Measurements from ENCODE around the gene PDHA1. TPM values are rescaled to one million over a fixed set of nuclear protein-coding genes. Genes with fewer than 3 reads are reported as not detected.
A peak's percentile ranks its signal among the peaks of the same experiment; 100 is the strongest.

The PDHA1 gene
- 121 and 128 TPM in 2 replicates for polyA plus RNA-seq (2012; rRNA removed)
- polyA plus RNA-seq (2012; cell fraction: cytosol; rRNA removed), result 135 and 192 TPM in 2 replicates
- polyA plus RNA-seq (2012; cell fraction: nucleus; rRNA removed), result 121 and 153 TPM in 2 replicates

- Histone ChIP-seq H2AFZ (ENCODE audit: low read depth) (peak within 1 kb of the TSS; percentile 86), H3K9me3 (no peaks in the 10 kb centered on the region), H3K9ac (peak within 1 kb of the TSS; percentile 65), H3K9me2 (no peaks in the 10 kb centered on the region), H3K36me3 (replicated peaks in 1 of 2; ENCODE audit: control insufficient read depth in 1 of 2, insufficient read depth in 2 of 2, low read length in 1 of 2) (peaks cover 0 to 2% of the 10 kb centered on the region in 2 experiments), H3K27me3 (ENCODE audit: insufficient read depth) (no peaks in the 10 kb centered on the region; the same call in 1 of the 2 replicates), H3K79me2 (ENCODE audit: insufficient read depth) (peaks cover 43% of the 10 kb centered on the region), H4K20me1 (ENCODE audit: insufficient read depth) (0 out of 2 replicates have a peak, but pooled peaks cover 9% of the 10 kb centered on the region), H3K4me3 (ENCODE audit: low read depth in 2 of 2, low read length in 1 of 2) (peak within 1 kb of the TSS; percentile 65 to 79), H3K27ac (ENCODE audit: low read depth in 2 of 2, low read length in 1 of 2) (peak within 1 kb of the TSS; percentile 41 to 71; a peak in 3 of 4 replicates), H3K4me1 (ENCODE audit: control insufficient read depth in 1 of 2, insufficient read depth in 2 of 2, low read depth in 1 of 2, low read length in 1 of 2) (peaks cover 0 to 10% of the 10 kb centered on the region in 2 experiments; a peak in 1 of 4 replicates), H3K4me2 (peak within 1 kb of the TSS; percentile 69), H3F3A (replicated peaks; ENCODE audit: insufficient read depth) (no peaks in the 10 kb centered on the region)
- CTCF ChIA-PET, result interaction anchor here (0.9 kb wide), 1 partner anchor 42 kb away, joined by 3 read pairs; no protein-coding TSS in a partner anchor
- POLR2A ChIA-PET, result no interaction called here
- DNase-seq, result peak; percentile 92
- WGBS (ENCODE audit: low lambda C conversion rate), result 5% methylated on average over 16 of the region's 81 CpGs
- TF ChIP-seq MEF2A (IDR thresholded peaks at IDR 0.05; ENCODE audit: borderline replicate concordance, low read depth), result no peak
- TF ChIP-seq POLR2AphosphoS5 (IDR thresholded peaks at IDR 0.05; ENCODE audit: low read depth, low read length), result peak; percentile 71
- TF ChIP-seq SIN3A (IDR thresholded peaks at IDR 0.05; ENCODE audit: borderline replicate concordance, low read depth, low read length), result no peak
- TF ChIP-seq USF2 (IDR thresholded peaks at IDR 0.05; ENCODE audit: borderline replicate concordance, low read depth, low read length), result no peak
- no peak for TF ChIP-seq CHD2 (IDR thresholded peaks at IDR 0.05; ENCODE audit: low read length, partially characterized antibody)
- TF ChIP-seq CTCF (IDR thresholded peaks at IDR 0.05), result no peak
- peak; percentile 83; the same call in 1 of the 2 replicates for TF ChIP-seq MXI1 (IDR thresholded peaks at IDR 0.05; ENCODE audit: low read depth, low read length)
- TF ChIP-seq GABPA (IDR thresholded peaks at IDR 0.05; ENCODE audit: low read depth), result no peak
- no peak for TF ChIP-seq RCOR1 (IDR thresholded peaks at IDR 0.05; ENCODE audit: low read length)
- TF ChIP-seq FOXJ3 (CRISPR knock-in tag; IDR thresholded peaks at IDR 0.05), result no peak
- TF ChIP-seq IRF3 (IDR thresholded peaks at IDR 0.05; ENCODE audit: low read depth, low read length), result no peak
- no peak for TF ChIP-seq TEAD4 (IDR thresholded peaks at IDR 0.05; ENCODE audit: borderline replicate concordance, insufficient read depth)
- TF ChIP-seq FOXM1 (IDR thresholded peaks at IDR 0.05; ENCODE audit: low read depth), result no peak
- no peak for TF ChIP-seq USF1 (IDR thresholded peaks at IDR 0.05; ENCODE audit: borderline replicate concordance, low read depth)
- no peak for TF ChIP-seq NFIC (IDR thresholded peaks at IDR 0.05; ENCODE audit: borderline replicate concordance)
- TF ChIP-seq TAF1 (IDR thresholded peaks at IDR 0.05; ENCODE audit: borderline replicate concordance, low read depth, low read length), result peak; percentile 49; the same call in 1 of the 2 replicates
- 0 out of 2 replicates have a peak, but pooled peaks have one; percentile 20 for TF ChIP-seq GATA2 (CRISPR knock-in tag; IDR thresholded peaks at IDR 0.05)
- no peak for TF ChIP-seq TCF12 (IDR thresholded peaks at IDR 0.05)
- TF ChIP-seq JUND (IDR thresholded peaks at IDR 0.05), result no peak
- TF ChIP-seq SMC3 (IDR thresholded peaks at IDR 0.05; ENCODE audit: low read depth, low read length), result no peak
- TF ChIP-seq EP300 (IDR thresholded peaks at IDR 0.05; ENCODE audit: borderline replicate concordance in 1 of 2, low read depth in 1 of 2, low read length in 1 of 2), result no peak
- peak; percentile 57 for TF ChIP-seq NRF1 (IDR thresholded peaks at IDR 0.05; ENCODE audit: low read depth, low read length)
- TF ChIP-seq MAX (IDR thresholded peaks at IDR 0.05; ENCODE audit: low read depth), result 0 out of 2 replicates have a peak, but pooled peaks have one; percentile 4
These were observed at the start of gene PDHA1 for GRCh38 chrX:19343535-19344408. Gene PDHA1, plus strand, starts transcription at chrX:19343927. Its CDS starts 111 bp downstream, at chrX:19344038.

Measured in SK-N-SH (cell line).